ENCODE results near the gene UNC5CL.

UNC5CL gene

DNA sequence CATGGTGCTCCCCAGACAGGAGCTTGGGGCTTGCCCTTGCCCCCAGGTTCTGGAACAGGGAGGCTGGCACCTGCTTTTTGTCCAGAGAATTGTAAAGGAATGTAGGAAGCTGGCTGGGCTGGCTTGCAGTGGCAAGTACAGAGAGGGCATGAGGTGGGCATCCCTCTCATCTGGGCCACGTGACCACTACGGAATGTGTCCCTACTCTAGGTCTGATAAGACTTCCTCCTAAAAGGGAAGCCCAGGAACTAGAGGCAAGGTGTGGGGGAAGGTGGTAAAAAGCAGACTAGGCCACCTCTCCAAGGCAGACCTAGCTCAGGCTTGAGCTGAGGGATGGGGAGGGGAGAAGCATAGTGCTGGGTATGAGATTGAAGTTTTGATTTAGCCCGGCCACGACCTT, 38.8 kb downstream of the UNC5CL start:
- DNase-seq (ENCODE audit: low read depth) = no peak

- no peak for DNase-seq (ENCODE audit: low read depth)
These were observed 39.5 kb downstream of the UNC5CL start for GRCh38 chr6:40999569-40999968.

- DNase-seq (ENCODE audit: low read depth) = no peak
These were observed 40.4 kb downstream of the UNC5CL start for GRCh38 chr6:40998661-40999060.

GRCh38 chr6:40997234-40997957, 41.6 kb downstream of the UNC5CL start:
- no peak for DNase-seq (ENCODE audit: low read depth)

DNA sequence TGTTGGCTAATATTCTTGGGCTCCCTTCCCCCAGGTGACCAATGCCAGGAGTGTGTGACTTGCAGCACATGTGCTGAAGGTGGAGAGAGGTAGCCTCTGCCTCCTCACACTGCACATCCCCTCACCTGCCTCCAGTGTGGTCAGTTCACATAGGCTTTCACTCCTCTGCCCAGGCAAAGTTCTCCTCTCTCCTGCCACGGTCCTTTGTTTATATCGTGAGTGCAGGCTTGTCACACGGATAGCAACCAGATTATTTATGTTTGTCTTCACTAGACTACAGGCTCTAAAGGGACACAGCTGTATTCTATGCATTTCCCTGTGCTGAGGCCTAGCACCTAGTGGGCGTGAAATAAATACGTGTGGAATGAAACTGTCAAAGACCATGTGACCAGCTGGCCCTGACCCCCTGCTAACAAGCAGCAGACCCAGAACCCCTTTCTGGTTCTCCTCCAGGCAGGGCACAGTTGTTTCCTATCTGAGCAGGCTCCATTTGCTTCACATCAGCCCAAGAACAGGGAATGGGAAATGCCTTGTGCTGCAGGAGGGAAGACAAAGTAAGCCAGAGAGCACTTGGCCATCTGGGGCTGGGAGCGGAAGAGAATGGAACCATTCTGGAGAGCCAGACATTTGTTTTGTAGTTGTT, 42.3 kb downstream of the UNC5CL start:
- DNase-seq (ENCODE audit: low read depth) = no peak

GRCh38 chr6:40992746-40993145, 46.3 kb downstream of the UNC5CL start:
- DNase-seq (ENCODE audit: low read depth) = no peak

- no peak for DNase-seq (ENCODE audit: low read depth)
These were observed 48.7 kb downstream of the UNC5CL start for GRCh38 chr6:40990301-40990700.

- DNase-seq (ENCODE audit: low read depth) = no peak
These were observed 49.5 kb downstream of the UNC5CL start for GRCh38 chr6:40989204-40990169.

DNA sequence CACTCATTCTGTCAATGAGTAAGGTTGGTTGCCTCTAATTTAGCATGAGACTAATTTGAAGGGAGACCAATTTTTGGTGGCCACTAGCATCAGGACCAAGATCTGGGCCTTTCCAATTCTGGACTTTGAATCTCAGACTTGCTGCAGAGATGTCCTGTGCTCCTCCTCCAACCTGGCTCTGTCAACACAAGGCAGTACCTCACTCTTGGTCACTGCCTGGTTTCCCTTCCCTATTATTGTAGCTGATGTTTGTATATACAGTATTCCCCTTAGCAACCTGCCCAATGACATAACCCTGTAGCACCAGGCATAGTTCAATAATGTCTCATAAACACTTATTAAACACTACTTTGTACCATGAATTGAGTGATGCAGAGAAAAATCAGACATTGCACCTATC, 50.4 kb downstream of the UNC5CL start:
- DNase-seq (ENCODE audit: low read depth) = no peak

DNA sequence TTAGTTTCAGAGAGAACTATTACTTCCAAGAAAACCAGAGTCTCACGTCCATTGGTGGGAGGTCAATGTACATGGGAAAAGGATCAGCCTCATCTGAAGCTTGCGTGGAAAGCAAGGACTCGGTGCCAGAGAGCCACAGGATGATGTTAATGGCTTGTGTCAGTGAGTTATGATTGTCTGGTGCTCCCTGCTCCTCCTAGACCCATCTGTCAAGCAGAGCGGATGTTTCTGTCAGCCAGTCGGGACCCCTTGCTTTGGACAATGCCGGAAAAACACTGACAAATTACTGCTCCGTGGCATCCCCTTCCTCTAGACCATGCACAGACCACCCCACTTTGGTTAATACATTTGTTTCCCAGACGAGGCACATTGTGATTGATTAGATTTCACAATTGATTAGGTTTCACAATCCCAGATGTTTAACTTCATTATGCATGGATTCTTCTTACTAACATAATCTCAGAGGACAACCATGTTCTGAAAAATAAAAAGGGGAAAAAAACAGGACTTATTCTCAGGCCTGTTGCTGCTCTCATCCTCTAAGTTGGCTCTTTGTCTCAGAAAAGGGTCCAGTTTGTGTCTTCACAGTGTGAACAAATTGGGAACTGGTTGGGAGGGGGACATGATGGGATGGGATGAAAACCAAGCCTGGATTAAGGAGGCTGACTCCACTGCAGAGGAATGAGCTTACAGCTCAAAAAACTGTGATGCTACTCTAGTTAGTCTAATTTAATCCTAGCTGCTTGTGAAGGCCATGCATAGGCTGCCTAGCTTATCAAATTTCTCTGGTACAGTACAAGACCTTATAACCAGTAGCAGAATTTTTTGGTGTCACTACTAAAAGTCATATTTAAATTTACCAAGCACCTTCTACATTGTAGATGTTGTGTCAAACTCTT, 51.9 kb downstream of the UNC5CL start:
- no peak for DNase-seq (ENCODE audit: low read depth)

GRCh38 chr6:40986364-40986763, 52.7 kb downstream of the UNC5CL start:
- no peak for DNase-seq (ENCODE audit: low read depth)

GRCh38 chr6:40983752-40984151, 55.3 kb downstream of the UNC5CL start:
- no peak for DNase-seq (ENCODE audit: low read depth)

- DNase-seq (ENCODE audit: low read depth) = no peak
These were observed 56.1 kb downstream of the UNC5CL start for GRCh38 chr6:40982917-40983316.

- no peak for DNase-seq (ENCODE audit: low read depth)
These were observed 60.2 kb downstream of the UNC5CL start for GRCh38 chr6:40978687-40979289.

GRCh38 chr6:40977695-40978094, 61.3 kb downstream of the UNC5CL start:
- DNase-seq (ENCODE audit: low read depth) = no peak

DNA sequence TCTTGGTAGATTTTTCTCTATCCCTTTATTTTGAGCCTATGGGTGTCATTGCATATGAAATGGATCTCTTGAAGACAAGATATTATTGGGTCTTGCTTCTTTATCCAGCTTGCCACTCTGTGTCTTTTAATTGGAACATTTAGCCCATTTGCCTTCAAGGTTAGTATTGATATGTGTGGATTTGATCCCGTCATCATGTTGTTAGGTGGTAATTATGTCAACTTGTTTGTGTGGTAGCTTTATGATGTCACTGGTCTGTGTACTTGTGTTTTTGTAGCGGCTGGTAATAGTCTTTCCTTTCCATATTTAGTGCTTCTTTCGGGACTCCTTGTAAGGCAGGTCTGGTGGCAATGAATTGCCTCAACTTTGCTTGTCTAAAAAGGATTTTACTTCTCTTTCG, 61.9 kb downstream of the UNC5CL start:
- no peak for DNase-seq (ENCODE audit: low read depth)

Measured in activated T-helper 1 cell treated with Interleukin-2 at 50 U/mL for 16 hours (primary cell).